ENCODE data around the gene PARK7.
A peak's percentile ranks its signal among the peaks of the same experiment; 100 is the strongest.

PARK7 gene

GRCh38 chr1:7973086-7973485, 11.6 kb downstream of the PARK7 start:
- Histone ChIP-seq H3K36me3 (ENCODE audit: control insufficient read depth in 4 of 4, insufficient read depth in 4 of 4, low read length in 3 of 4) (peaks cover 20 to 63% (median 33%) of the 10 kb centered on the region in 4 experiments), H3K9me3 (ENCODE audit: control extremely low read depth in 1 of 5, control insufficient read depth in 4 of 5, insufficient read depth in 2 of 5, low read depth in 1 of 5, low read length in 4 of 5) (no peaks in the 10 kb centered on the region), H3K4me3 (ENCODE audit: control insufficient read depth in 1 of 7, extremely low read depth in 1 of 7, insufficient read depth in 4 of 7, low read depth in 2 of 7, low read length in 6 of 7) (no peak overlapping the region), H3K4me1 (ENCODE audit: control extremely low read depth in 1 of 4, control insufficient read depth in 4 of 4, insufficient read depth in 4 of 4, low read length in 3 of 4) (peaks cover 0 to 8% (median 2%) of the 10 kb centered on the region in 4 experiments), H3K27ac (ENCODE audit: insufficient read depth in 1 of 2, low read depth in 1 of 2, low read length in 2 of 2, poor library complexity in 1 of 2, severe bottlenecking in 2 of 2) (no peak overlapping the region), H3K27me3 (replicated peaks in 2 of 5; ENCODE audit: control insufficient read depth in 4 of 5, insufficient read depth in 5 of 5, low read length in 4 of 5) (no peaks in the 10 kb centered on the region)
- WGBS (ENCODE audit: insufficient coverage): 95% methylated on average over 2 of the region's 2 CpGs
- ChIA-PET CTCF (interaction anchor here (1.0 to 1.2 kb wide), 3 partner anchors 8 to 377 kb away, joined by 3 to 6 read pairs (median 4); no protein-coding TSS in a partner anchor), POLR2A (no interaction called here)
- no peak for DNase-seq

- POLR2A ChIA-PET: interaction anchor here (0.6 kb wide), 1 partner anchor 68 kb away, joined by 3 read pairs; no protein-coding TSS in a partner anchor
- no peak overlapping the region for H3K4me3 ChIP-seq (ENCODE audit: control insufficient read depth in 1 of 7, extremely low read depth in 1 of 7, insufficient read depth in 4 of 7, low read depth in 2 of 7, low read length in 6 of 7)
- H3K4me1 ChIP-seq (ENCODE audit: control extremely low read depth in 1 of 4, control insufficient read depth in 4 of 4, insufficient read depth in 4 of 4, low read length in 3 of 4): peaks cover 0 to 2% (median 0%) of the 10 kb centered on the region in 4 experiments
- CTCF ChIA-PET: interaction anchor here (0.6 to 3.3 kb wide), 15 partner anchors 9 to 831 kb away, joined by 3 to 20 read pairs (median 4); partner anchors contain the start of gene PARK7
- WGBS (ENCODE audit: insufficient coverage): 94% methylated on average over 5 of the region's 8 CpGs
- H3K9me3 ChIP-seq (ENCODE audit: control extremely low read depth in 1 of 5, control insufficient read depth in 4 of 5, insufficient read depth in 2 of 5, low read depth in 1 of 5, low read length in 4 of 5): no peaks in the 10 kb centered on the region
- H3K27ac ChIP-seq (ENCODE audit: insufficient read depth in 1 of 2, low read depth in 1 of 2, low read length in 2 of 2, poor library complexity in 1 of 2, severe bottlenecking in 2 of 2): no peak overlapping the region
- peaks cover 21 to 67% (median 37%) of the 10 kb centered on the region in 4 experiments for H3K36me3 ChIP-seq (ENCODE audit: control insufficient read depth in 4 of 4, insufficient read depth in 4 of 4, low read length in 3 of 4)
- H3K27me3 ChIP-seq (replicated peaks in 2 of 5; ENCODE audit: control insufficient read depth in 4 of 5, insufficient read depth in 5 of 5, low read length in 4 of 5): no peaks in the 10 kb centered on the region
- peak; percentile 52 to 59 (median 56) for DNase-seq
Observed at GRCh38 chr1:7975212-7975865, 13.8 kb downstream of the PARK7 start.

- ChIA-PET CTCF (interaction anchor here (0.7 to 1.9 kb wide), 9 partner anchors 8 to 590 kb away, joined by 3 to 6 read pairs (median 3); no protein-coding TSS in a partner anchor), POLR2A (no interaction called here)
- WGBS (ENCODE audit: insufficient coverage): 94% methylated on average over 5 of the region's 7 CpGs
- no peaks in the 10 kb centered on the region for H3K9me3 ChIP-seq (ENCODE audit: control extremely low read depth in 1 of 5, control insufficient read depth in 4 of 5, insufficient read depth in 2 of 5, low read depth in 1 of 5, low read length in 4 of 5)
- peaks cover 23 to 80% (median 52%) of the 10 kb centered on the region in 4 experiments for H3K36me3 ChIP-seq (ENCODE audit: control insufficient read depth in 4 of 4, insufficient read depth in 4 of 4, low read length in 3 of 4)
- DNase-seq: no peak
- no peak overlapping the region for H3K4me3 ChIP-seq (ENCODE audit: control insufficient read depth in 1 of 7, extremely low read depth in 1 of 7, insufficient read depth in 4 of 7, low read depth in 2 of 7, low read length in 6 of 7)
- no peaks in the 10 kb centered on the region for H3K27me3 ChIP-seq (replicated peaks in 2 of 5; ENCODE audit: control insufficient read depth in 4 of 5, insufficient read depth in 5 of 5, low read length in 4 of 5)
- H3K4me1 ChIP-seq (ENCODE audit: control extremely low read depth in 1 of 4, control insufficient read depth in 4 of 4, insufficient read depth in 4 of 4, low read length in 3 of 4): no peaks in the 10 kb centered on the region
- H3K27ac ChIP-seq (ENCODE audit: insufficient read depth in 1 of 2, low read depth in 1 of 2, low read length in 2 of 2, poor library complexity in 1 of 2, severe bottlenecking in 2 of 2): no peak overlapping the region
Observed at GRCh38 chr1:7980984-7981383, 19.5 kb downstream of the PARK7 start.

GRCh38 chr1:7983086-7983778, 21.7 kb downstream of the PARK7 start:
- no peaks in the 10 kb centered on the region for H3K4me1 ChIP-seq (ENCODE audit: control extremely low read depth in 1 of 4, control insufficient read depth in 4 of 4, insufficient read depth in 4 of 4, low read length in 3 of 4)
- ChIA-PET CTCF (interaction anchor here (1.1 to 2.1 kb wide), 8 partner anchors 14 to 367 kb away, joined by 3 to 11 read pairs (median 4); no protein-coding TSS in a partner anchor), POLR2A (no interaction called here)
- no peak for DNase-seq
- no peaks in the 10 kb centered on the region for H3K9me3 ChIP-seq (ENCODE audit: control extremely low read depth in 1 of 5, control insufficient read depth in 4 of 5, insufficient read depth in 2 of 5, low read depth in 1 of 5, low read length in 4 of 5)
- 98% methylated on average over 15 of the region's 15 CpGs for WGBS (ENCODE audit: insufficient coverage)
- peaks cover 22 to 76% (median 55%) of the 10 kb centered on the region in 4 experiments for H3K36me3 ChIP-seq (ENCODE audit: control insufficient read depth in 4 of 4, insufficient read depth in 4 of 4, low read length in 3 of 4)
- H3K4me3 ChIP-seq (ENCODE audit: control insufficient read depth in 1 of 7, extremely low read depth in 1 of 7, insufficient read depth in 4 of 7, low read depth in 2 of 7, low read length in 6 of 7): no peak overlapping the region
- no peak overlapping the region for H3K27ac ChIP-seq (ENCODE audit: insufficient read depth in 1 of 2, low read depth in 1 of 2, low read length in 2 of 2, poor library complexity in 1 of 2, severe bottlenecking in 2 of 2)
- no peaks in the 10 kb centered on the region for H3K27me3 ChIP-seq (replicated peaks in 2 of 5; ENCODE audit: control insufficient read depth in 4 of 5, insufficient read depth in 5 of 5, low read length in 4 of 5)

- Histone ChIP-seq H3K36me3 (ENCODE audit: control insufficient read depth in 4 of 4, insufficient read depth in 4 of 4, low read length in 3 of 4) (peaks cover 17 to 63% (median 44%) of the 10 kb centered on the region in 4 experiments), H3K9me3 (ENCODE audit: control extremely low read depth in 1 of 5, control insufficient read depth in 4 of 5, insufficient read depth in 2 of 5, low read depth in 1 of 5, low read length in 4 of 5) (no peaks in the 10 kb centered on the region), H3K4me3 (ENCODE audit: control insufficient read depth in 1 of 7, extremely low read depth in 1 of 7, insufficient read depth in 4 of 7, low read depth in 2 of 7, low read length in 6 of 7) (no peak overlapping the region), H3K27me3 (replicated peaks in 2 of 5; ENCODE audit: control insufficient read depth in 4 of 5, insufficient read depth in 5 of 5, low read length in 4 of 5) (no peaks in the 10 kb centered on the region), H3K4me1 (ENCODE audit: control extremely low read depth in 1 of 4, control insufficient read depth in 4 of 4, insufficient read depth in 4 of 4, low read length in 3 of 4) (no peaks in the 10 kb centered on the region), H3K27ac (ENCODE audit: insufficient read depth in 1 of 2, low read depth in 1 of 2, low read length in 2 of 2, poor library complexity in 1 of 2, severe bottlenecking in 2 of 2) (no peak overlapping the region)
- ChIA-PET CTCF (interaction anchor here (1.1 to 2.5 kb wide), 6 partner anchors 8 to 367 kb away, joined by 3 to 13 read pairs (median 4); no protein-coding TSS in a partner anchor), POLR2A (no interaction called here)
- no peak for DNase-seq
- WGBS (ENCODE audit: insufficient coverage): 96% methylated on average over 13 of the region's 15 CpGs
Observed at GRCh38 chr1:7984811-7985210, 23.3 kb downstream of the PARK7 start.

GRCh38 chr1:7985851-7986612, 24.5 kb downstream of the PARK7 start:
- peaks cover 14 to 60% (median 37%) of the 10 kb centered on the region in 4 experiments for H3K36me3 ChIP-seq (ENCODE audit: control insufficient read depth in 4 of 4, insufficient read depth in 4 of 4, low read length in 3 of 4)
- CTCF ChIA-PET: interaction anchor here (1.2 to 2.5 kb wide), 2 partner anchors 10 to 178 kb away, joined by 3 to 13 read pairs; no protein-coding TSS in a partner anchor
- no peak for DNase-seq
- H3K9me3 ChIP-seq (ENCODE audit: control extremely low read depth in 1 of 5, control insufficient read depth in 4 of 5, insufficient read depth in 2 of 5, low read depth in 1 of 5, low read length in 4 of 5): no peaks in the 10 kb centered on the region
- H3K27ac ChIP-seq (ENCODE audit: insufficient read depth in 1 of 2, low read depth in 1 of 2, low read length in 2 of 2, poor library complexity in 1 of 2, severe bottlenecking in 2 of 2): no peak overlapping the region
- 82% methylated on average over 9 of the region's 15 CpGs for WGBS (ENCODE audit: insufficient coverage)
- no peaks in the 10 kb centered on the region for H3K27me3 ChIP-seq (replicated peaks in 2 of 5; ENCODE audit: control insufficient read depth in 4 of 5, insufficient read depth in 5 of 5, low read length in 4 of 5)
- H3K4me1 ChIP-seq (ENCODE audit: control extremely low read depth in 1 of 4, control insufficient read depth in 4 of 4, insufficient read depth in 4 of 4, low read length in 3 of 4): no peaks in the 10 kb centered on the region
- POLR2A ChIA-PET: no interaction called here
- H3K4me3 ChIP-seq (ENCODE audit: control insufficient read depth in 1 of 7, extremely low read depth in 1 of 7, insufficient read depth in 4 of 7, low read depth in 2 of 7, low read length in 6 of 7): no peak overlapping the region
